ENCODE data around the gene MGRN1.
A peak's percentile ranks its signal among the peaks of the same experiment; 100 is the strongest.

GRCh38 chr16:4682616-4683254 lies 58.1 kb downstream of the MGRN1 start:
- TF ChIP-seq POLR2A (IDR thresholded peaks at IDR 0.05) (no peak), CTCF (IDR thresholded peaks at IDR 0.05) (peak in 5 of 7 experiments; percentile 31 to 78 (median 65)), POLR2AphosphoS5 (IDR thresholded peaks at IDR 0.05) (no peak), EP300 (IDR thresholded peaks at IDR 0.05) (no peak)
